WTC11 (cell line): ENCODE results near the gene SFXN1. TPM values are rescaled to one million over a fixed set of nuclear protein-coding genes. Genes with fewer than 3 reads are reported as not detected.

Experiments
- ATAC-seq: fragments of 200-7000 bp; cut with Tn5 transposase; 2 replicates; pipeline ENCODE4 v1.10.0; 2021; ENCODE audit warnings: mild to moderate bottlenecking, moderate library complexity
- CTCF ChIA-PET: fragments of 300-600 bp; sonication (Branson Sonifier 250); formaldehyde crosslinking; loops from one replicate; lab custom pipeline; 2021; ENCODE audit warnings: antibody characterized with exemption; lab: Charles Lee
- POLR2A ChIA-PET: fragments of 350-600 bp; sonication (Branson Sonifier 250); formaldehyde crosslinking; loops from one replicate; lab custom pipeline; 2021; ENCODE audit warnings: antibody characterized with exemption; lab: Charles Lee
- DNase-seq: peaks from one replicate; pipeline ENCODE4 v3.0.0; 2021; ENCODE audit warnings: low spot score
- H3K27ac Mint-ChIP-seq: 2 replicates; pipeline ENCODE4 v1.8.0; 2021; ENCODE audit warnings: mixed read lengths
- H3K27me3 Mint-ChIP-seq: 2 replicates; pipeline ENCODE4 v1.8.0; 2021; ENCODE audit warnings: low read depth, mild to moderate bottlenecking, moderate library complexity, mixed read lengths
- H3K36me3 Mint-ChIP-seq: 2 replicates; pipeline ENCODE4 v1.8.0; 2021; ENCODE audit warnings: mixed read lengths
- H3K4me1 Mint-ChIP-seq: 2 replicates; pipeline ENCODE4 v1.8.0; 2022; ENCODE audit warnings: mixed read lengths
- H3K4me3 Mint-ChIP-seq: 2 replicates; pipeline ENCODE4 v1.8.0; 2021; ENCODE audit warnings: mild to moderate bottlenecking, moderate library complexity, mixed read lengths
- H3K9me3 Mint-ChIP-seq: 2 replicates; pipeline ENCODE4 v1.8.0; 2021; ENCODE audit warnings: mixed read lengths
- ARID4B ChIP-seq: sonication (generic); formaldehyde crosslinking; IDR thresholded peaks from 2 replicates; pipeline ENCODE4 v1.8.0; 2023; ENCODE audit warnings: missing genetic modification reagents, mild to moderate bottlenecking, borderline replicate concordance
- ATF2 ChIP-seq: sonication (generic); formaldehyde crosslinking; IDR thresholded peaks from 2 replicates; pipeline ENCODE4 v1.8.1; 2022; ENCODE audit warnings: low read depth, missing genetic modification reagents, borderline replicate concordance
- CBFB ChIP-seq: sonication (generic); formaldehyde crosslinking; IDR thresholded peaks from 2 replicates; pipeline ENCODE4 v1.8.1; 2022; ENCODE audit warnings: mild to moderate bottlenecking, low read depth, missing genetic modification reagents
- E2F4 ChIP-seq: sonication (generic); formaldehyde crosslinking; IDR thresholded peaks from 2 replicates; pipeline ENCODE4 v1.8.1; 2022; ENCODE audit warnings: low read depth, mild to moderate bottlenecking, moderate library complexity, missing genetic modification reagents, borderline replicate concordance
- EMX1 ChIP-seq: fragments of 250-450 bp; sonication (Bioruptor Pico); IDR thresholded peaks from 2 replicates; pipeline ENCODE4 v1.8.0; 2021; ENCODE audit warnings: mild to moderate bottlenecking
- ERG ChIP-seq: fragments of 250-450 bp; sonication (Bioruptor Pico); IDR thresholded peaks from 2 replicates; pipeline ENCODE4 v1.8.0; 2021; ENCODE audit warnings: mild to moderate bottlenecking
- FOXK1 ChIP-seq: sonication (generic); formaldehyde crosslinking; IDR thresholded peaks from 2 replicates; pipeline ENCODE4 v1.8.0; 2022; ENCODE audit warnings: mild to moderate bottlenecking, moderate library complexity, missing genetic modification reagents
- GABPB1 ChIP-seq: sonication (generic); formaldehyde crosslinking; IDR thresholded peaks from 2 replicates; pipeline ENCODE4 v1.8.1; 2023; ENCODE audit warnings: mild to moderate bottlenecking, missing genetic modification reagents
- GRHL2 ChIP-seq: fragments of 250-450 bp; sonication (Bioruptor Pico); IDR thresholded peaks from 2 replicates; pipeline ENCODE4 v1.8.0; 2022; ENCODE audit warnings: mild to moderate bottlenecking, moderate library complexity; ENCODE audit not compliant: insufficient replicate concordance, severe bottlenecking
- GTF2I ChIP-seq: fragments of 250-450 bp; sonication (Bioruptor Pico); conservative IDR thresholded peaks from 2 replicates; pipeline ENCODE4 v1.4.0; 2021; ENCODE audit warnings: mild to moderate bottlenecking
- IRF1 ChIP-seq: sonication (generic); formaldehyde crosslinking; IDR thresholded peaks from 2 replicates; pipeline ENCODE4 v1.8.0; 2023; ENCODE audit warnings: missing genetic modification reagents
- MYBL2 ChIP-seq: sonication (generic); formaldehyde crosslinking; IDR thresholded peaks from 2 replicates; pipeline ENCODE4 v1.8.1; 2023; ENCODE audit warnings: mild to moderate bottlenecking, moderate library complexity, missing genetic modification reagents
- NFE2L1 ChIP-seq: sonication (generic); formaldehyde crosslinking; IDR thresholded peaks from 2 replicates; pipeline ENCODE4 v1.8.1; 2023; ENCODE audit warnings: missing genetic modification reagents
- PRRX2 ChIP-seq: fragments of 250-450 bp; sonication (Bioruptor Pico); IDR thresholded peaks from 2 replicates; pipeline ENCODE4 v1.8.0; 2021; ENCODE audit warnings: mild to moderate bottlenecking
- ZNF423 ChIP-seq: fragments of 250-450 bp; sonication (Bioruptor Pico); IDR thresholded peaks from 2 replicates; pipeline ENCODE4 v2.1.2; 2022; ENCODE audit warnings: mild to moderate bottlenecking, moderate library complexity
- total RNA-seq: library from RNA; stranded (reverse); gene quantifications from 3 replicates; pipeline ENCODE4 v1.2.3, GENCODE V29; 2021
- TF ChIP-seq, protein P1 (sequence below): sonication (generic); formaldehyde crosslinking; IDR thresholded peaks from 2 replicates; pipeline ENCODE4 v1.8.1; 2023; ENCODE audit warnings: mild to moderate bottlenecking, missing genetic modification reagents
- TF ChIP-seq, protein P2 (sequence below): sonication (generic); formaldehyde crosslinking; IDR thresholded peaks from 2 replicates; pipeline ENCODE4 v1.8.1; 2023; ENCODE audit warnings: mild to moderate bottlenecking, missing genetic modification reagents, borderline replicate concordance
- TF ChIP-seq, protein P3 (sequence below): fragments of 250-450 bp; sonication (Bioruptor Pico); IDR thresholded peaks from 2 replicates; pipeline ENCODE4 v1.9.0; 2021; ENCODE audit warnings: mild to moderate bottlenecking, borderline replicate concordance

The SFXN1 gene
- total RNA-seq, 1 experiment from 2014 or later, result 82.9 TPM

DNA sequence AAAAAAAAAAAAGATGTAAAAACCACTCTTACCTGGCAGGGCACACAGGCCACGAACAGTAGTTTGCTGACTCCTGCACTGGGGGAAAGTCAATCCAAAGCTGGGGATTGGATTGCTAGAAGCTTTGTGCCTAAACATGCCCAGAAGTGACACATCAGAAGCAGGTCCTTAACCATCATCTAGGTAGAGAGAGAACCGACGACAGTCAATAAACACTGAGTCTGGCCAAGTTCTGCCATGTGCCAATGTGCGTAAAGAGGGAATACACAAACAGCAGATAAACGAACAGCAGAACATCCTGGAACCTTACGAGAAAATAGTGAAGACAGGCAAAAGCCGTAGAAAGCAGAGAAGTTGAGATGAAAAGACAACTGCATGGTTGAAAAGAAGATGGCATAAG lies 14.9 kb downstream of the SFXN1 start:
- TF ChIP-seq IRF1 (CRISPR knock-in tag) (no peak), ERG (CRISPR knock-in tag) (no peak), ATF2 (no peak), NFE2L1 (CRISPR knock-in tag) (no peak), ZNF423 (CRISPR knock-in tag) (no peak), GTF2I (CRISPR knock-in tag) (no peak), GRHL2 (CRISPR knock-in tag) (no peak), ARID4B (CRISPR knock-in tag) (no peak), E2F4 (no peak), PRRX2 (no peak), GABPB1 (CRISPR knock-in tag) (no peak), FOXK1 (CRISPR knock-in tag) (no peak), MYBL2 (CRISPR knock-in tag) (no peak), CBFB (CRISPR knock-in tag) (no peak), EMX1 (CRISPR knock-in tag) (no peak)
- TF ChIP-seq, protein P1, sequence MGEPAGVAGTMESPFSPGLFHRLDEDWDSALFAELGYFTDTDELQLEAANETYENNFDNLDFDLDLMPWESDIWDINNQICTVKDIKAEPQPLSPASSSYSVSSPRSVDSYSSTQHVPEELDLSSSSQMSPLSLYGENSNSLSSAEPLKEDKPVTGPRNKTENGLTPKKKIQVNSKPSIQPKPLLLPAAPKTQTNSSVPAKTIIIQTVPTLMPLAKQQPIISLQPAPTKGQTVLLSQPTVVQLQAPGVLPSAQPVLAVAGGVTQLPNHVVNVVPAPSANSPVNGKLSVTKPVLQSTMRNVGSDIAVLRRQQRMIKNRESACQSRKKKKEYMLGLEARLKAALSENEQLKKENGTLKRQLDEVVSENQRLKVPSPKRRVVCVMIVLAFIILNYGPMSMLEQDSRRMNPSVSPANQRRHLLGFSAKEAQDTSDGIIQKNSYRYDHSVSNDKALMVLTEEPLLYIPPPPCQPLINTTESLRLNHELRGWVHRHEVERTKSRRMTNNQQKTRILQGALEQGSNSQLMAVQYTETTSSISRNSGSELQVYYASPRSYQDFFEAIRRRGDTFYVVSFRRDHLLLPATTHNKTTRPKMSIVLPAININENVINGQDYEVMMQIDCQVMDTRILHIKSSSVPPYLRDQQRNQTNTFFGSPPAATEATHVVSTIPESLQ (CRISPR knock-in tag), result no peak
- TF ChIP-seq, protein P2, sequence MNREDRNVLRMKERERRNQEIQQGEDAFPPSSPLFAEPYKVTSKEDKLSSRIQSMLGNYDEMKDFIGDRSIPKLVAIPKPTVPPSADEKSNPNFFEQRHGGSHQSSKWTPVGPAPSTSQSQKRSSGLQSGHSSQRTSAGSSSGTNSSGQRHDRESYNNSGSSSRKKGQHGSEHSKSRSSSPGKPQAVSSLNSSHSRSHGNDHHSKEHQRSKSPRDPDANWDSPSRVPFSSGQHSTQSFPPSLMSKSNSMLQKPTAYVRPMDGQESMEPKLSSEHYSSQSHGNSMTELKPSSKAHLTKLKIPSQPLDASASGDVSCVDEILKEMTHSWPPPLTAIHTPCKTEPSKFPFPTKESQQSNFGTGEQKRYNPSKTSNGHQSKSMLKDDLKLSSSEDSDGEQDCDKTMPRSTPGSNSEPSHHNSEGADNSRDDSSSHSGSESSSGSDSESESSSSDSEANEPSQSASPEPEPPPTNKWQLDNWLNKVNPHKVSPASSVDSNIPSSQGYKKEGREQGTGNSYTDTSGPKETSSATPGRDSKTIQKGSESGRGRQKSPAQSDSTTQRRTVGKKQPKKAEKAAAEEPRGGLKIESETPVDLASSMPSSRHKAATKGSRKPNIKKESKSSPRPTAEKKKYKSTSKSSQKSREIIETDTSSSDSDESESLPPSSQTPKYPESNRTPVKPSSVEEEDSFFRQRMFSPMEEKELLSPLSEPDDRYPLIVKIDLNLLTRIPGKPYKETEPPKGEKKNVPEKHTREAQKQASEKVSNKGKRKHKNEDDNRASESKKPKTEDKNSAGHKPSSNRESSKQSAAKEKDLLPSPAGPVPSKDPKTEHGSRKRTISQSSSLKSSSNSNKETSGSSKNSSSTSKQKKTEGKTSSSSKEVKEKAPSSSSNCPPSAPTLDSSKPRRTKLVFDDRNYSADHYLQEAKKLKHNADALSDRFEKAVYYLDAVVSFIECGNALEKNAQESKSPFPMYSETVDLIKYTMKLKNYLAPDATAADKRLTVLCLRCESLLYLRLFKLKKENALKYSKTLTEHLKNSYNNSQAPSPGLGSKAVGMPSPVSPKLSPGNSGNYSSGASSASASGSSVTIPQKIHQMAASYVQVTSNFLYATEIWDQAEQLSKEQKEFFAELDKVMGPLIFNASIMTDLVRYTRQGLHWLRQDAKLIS (CRISPR knock-in tag), result no peak
- TF ChIP-seq, protein P3, sequence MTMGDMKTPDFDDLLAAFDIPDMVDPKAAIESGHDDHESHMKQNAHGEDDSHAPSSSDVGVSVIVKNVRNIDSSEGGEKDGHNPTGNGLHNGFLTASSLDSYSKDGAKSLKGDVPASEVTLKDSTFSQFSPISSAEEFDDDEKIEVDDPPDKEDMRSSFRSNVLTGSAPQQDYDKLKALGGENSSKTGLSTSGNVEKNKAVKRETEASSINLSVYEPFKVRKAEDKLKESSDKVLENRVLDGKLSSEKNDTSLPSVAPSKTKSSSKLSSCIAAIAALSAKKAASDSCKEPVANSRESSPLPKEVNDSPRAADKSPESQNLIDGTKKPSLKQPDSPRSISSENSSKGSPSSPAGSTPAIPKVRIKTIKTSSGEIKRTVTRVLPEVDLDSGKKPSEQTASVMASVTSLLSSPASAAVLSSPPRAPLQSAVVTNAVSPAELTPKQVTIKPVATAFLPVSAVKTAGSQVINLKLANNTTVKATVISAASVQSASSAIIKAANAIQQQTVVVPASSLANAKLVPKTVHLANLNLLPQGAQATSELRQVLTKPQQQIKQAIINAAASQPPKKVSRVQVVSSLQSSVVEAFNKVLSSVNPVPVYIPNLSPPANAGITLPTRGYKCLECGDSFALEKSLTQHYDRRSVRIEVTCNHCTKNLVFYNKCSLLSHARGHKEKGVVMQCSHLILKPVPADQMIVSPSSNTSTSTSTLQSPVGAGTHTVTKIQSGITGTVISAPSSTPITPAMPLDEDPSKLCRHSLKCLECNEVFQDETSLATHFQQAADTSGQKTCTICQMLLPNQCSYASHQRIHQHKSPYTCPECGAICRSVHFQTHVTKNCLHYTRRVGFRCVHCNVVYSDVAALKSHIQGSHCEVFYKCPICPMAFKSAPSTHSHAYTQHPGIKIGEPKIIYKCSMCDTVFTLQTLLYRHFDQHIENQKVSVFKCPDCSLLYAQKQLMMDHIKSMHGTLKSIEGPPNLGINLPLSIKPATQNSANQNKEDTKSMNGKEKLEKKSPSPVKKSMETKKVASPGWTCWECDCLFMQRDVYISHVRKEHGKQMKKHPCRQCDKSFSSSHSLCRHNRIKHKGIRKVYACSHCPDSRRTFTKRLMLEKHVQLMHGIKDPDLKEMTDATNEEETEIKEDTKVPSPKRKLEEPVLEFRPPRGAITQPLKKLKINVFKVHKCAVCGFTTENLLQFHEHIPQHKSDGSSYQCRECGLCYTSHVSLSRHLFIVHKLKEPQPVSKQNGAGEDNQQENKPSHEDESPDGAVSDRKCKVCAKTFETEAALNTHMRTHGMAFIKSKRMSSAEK, result no peak
- H3K27ac Mint-ChIP-seq, result no peak overlapping the region
- peaks cover 11% of the 10 kb centered on the region for H3K4me1 Mint-ChIP-seq
- CTCF ChIA-PET, result no interaction called here
- H3K27me3 Mint-ChIP-seq, result no peaks in the 10 kb centered on the region
- peaks cover 49% of the 10 kb centered on the region for H3K36me3 Mint-ChIP-seq
- H3K9me3 Mint-ChIP-seq, result no peaks in the 10 kb centered on the region
- no peak for ATAC-seq
- DNase-seq, result no peak
- POLR2A ChIA-PET, result no interaction called here
- H3K4me3 Mint-ChIP-seq, result no peak overlapping the region
